Natural killer cell (primary cell): Measurements from ENCODE around the gene VARS2. TPM values are rescaled to one million over a fixed set of nuclear protein-coding genes. Genes with fewer than 3 reads are reported as not detected.

ENCODE experiments used
- ATAC-seq, 3 donors: fragments of 150-1000 bp in 2 of 3; fragments of 200-7000 bp in 1 of 3; cut with Tn5 transposase; 1 replicate in 1 of 3; 2 replicates in 2 of 3; pipeline ENCODE4 v1.10.0; 2021; ENCODE audit warnings: mild to moderate bottlenecking in 2 of 3, moderate library complexity in 2 of 3
- DNase-seq, 2 donors: peaks; one replicate each; pipeline versions ENCODE4 v3.0.0 to v3.0.0-alpha.2; 2013 to 2021; ENCODE audit warnings: mixed read lengths in 1 of 2
- H3K27ac ChIP-seq: one replicate; pipeline ENCODE4 v1.5.1; 2013; ENCODE audit warnings: mild to moderate bottlenecking, low read length
- H3K27me3 ChIP-seq: one replicate; pipeline ENCODE4 v1.6.1; 2013; ENCODE audit warnings: low read length; ENCODE audit not compliant: control insufficient read depth, insufficient read depth
- H3K36me3 ChIP-seq: one replicate; pipeline ENCODE4 v1.6.1; 2013; ENCODE audit warnings: low read length; ENCODE audit not compliant: control insufficient read depth, insufficient read depth
- H3K4me1 ChIP-seq: one replicate; pipeline ENCODE4 v1.6.1; 2013; ENCODE audit warnings: low read length; ENCODE audit not compliant: control insufficient read depth, insufficient read depth
- H3K4me3 ChIP-seq: one replicate; pipeline ENCODE4 v1.5.1; 2013; ENCODE audit warnings: low read length
- H3K9me3 ChIP-seq: one replicate; pipeline ENCODE4 v1.6.1; 2013; ENCODE audit warnings: low read length; ENCODE audit not compliant: control insufficient read depth, insufficient read depth
- H3K27ac Mint-ChIP-seq, 2 donors: one replicate each; pipeline ENCODE4 v1.8.0; 2022; ENCODE audit warnings: mild to moderate bottlenecking in 2 of 2, mixed read lengths in 2 of 2, moderate library complexity in 1 of 2
- H3K27me3 Mint-ChIP-seq, 2 donors: one replicate each; pipeline ENCODE4 v1.8.0; 2022; ENCODE audit warnings: low read depth in 2 of 2, mixed read lengths in 2 of 2
- H3K36me3 Mint-ChIP-seq: one replicate; pipeline ENCODE4 v1.8.0; 2022; ENCODE audit warnings: mixed read lengths
- H3K4me1 Mint-ChIP-seq, 2 donors: one replicate each; pipeline ENCODE4 v1.8.0; 2022; ENCODE audit warnings: mixed read lengths in 2 of 2
- H3K4me3 Mint-ChIP-seq: one replicate; pipeline ENCODE4 v1.8.0; 2022; ENCODE audit warnings: mild to moderate bottlenecking, moderate library complexity, mixed read lengths
- H3K9me3 Mint-ChIP-seq, 2 donors: one replicate each; pipeline ENCODE4 v1.8.0; 2022; ENCODE audit warnings: mixed read lengths in 2 of 2
- WGBS: methylation state at CpG from one replicate; pipeline ENCODE4 v1.1.7; 2013; ENCODE audit warnings: missing lambda C conversion rate; ENCODE audit not compliant: insufficient coverage; 5-methylcytosine and 5-hydroxymethylcytosine counted together
- intact Hi-C: fragments of 100-400 bp; cut with micrococcal nuclease; formaldehyde crosslinking; loops from one replicate; pipeline ENCODE4 v1.14.2; 2022
- total RNA-seq, 4 donors: library from RNA; stranded (reverse); fragments of 120-200 nt in 1 of 4; gene quantifications; one replicate each; pipeline versions ENCODE4 v1.2.3 to v1.2.4, GENCODE V29; 2013 to 2022
- TF ChIP-seq, protein P1 (sequence below): fragments of 200-600 bp; IDR thresholded peaks from one replicate; pipeline ENCODE4 v1.8.0; 2022; ENCODE audit warnings: antibody characterized with exemption

VARS2 gene
- total RNA-seq, 3 donors from 2014 or later (not counting 1 experiment from before 2014, with no cell fraction given): 16.9 to 36.7 (median 24.5) TPM

DNA sequence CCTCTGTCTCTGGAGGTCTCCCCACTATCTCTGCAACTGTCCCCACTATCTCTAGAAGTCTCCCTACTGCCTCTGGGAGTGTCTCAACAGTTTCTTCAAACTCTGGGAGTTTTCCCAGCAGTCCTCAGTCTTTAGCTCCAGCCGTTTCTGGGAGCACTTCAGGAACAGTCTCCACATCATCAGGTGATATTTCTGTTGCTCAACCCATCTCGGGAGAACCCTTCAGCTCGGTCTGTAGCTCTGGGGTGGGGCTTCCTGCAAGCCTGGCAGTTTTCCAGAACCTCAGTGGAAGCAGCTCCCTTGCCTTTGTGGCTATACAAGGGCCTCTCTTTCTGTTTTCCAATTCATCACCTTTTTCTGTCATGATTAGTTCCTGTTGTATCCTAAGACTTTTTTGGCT is 21.0 kb downstream of the VARS2 start:
- no peak overlapping the region for H3K27ac ChIP-seq

DNA sequence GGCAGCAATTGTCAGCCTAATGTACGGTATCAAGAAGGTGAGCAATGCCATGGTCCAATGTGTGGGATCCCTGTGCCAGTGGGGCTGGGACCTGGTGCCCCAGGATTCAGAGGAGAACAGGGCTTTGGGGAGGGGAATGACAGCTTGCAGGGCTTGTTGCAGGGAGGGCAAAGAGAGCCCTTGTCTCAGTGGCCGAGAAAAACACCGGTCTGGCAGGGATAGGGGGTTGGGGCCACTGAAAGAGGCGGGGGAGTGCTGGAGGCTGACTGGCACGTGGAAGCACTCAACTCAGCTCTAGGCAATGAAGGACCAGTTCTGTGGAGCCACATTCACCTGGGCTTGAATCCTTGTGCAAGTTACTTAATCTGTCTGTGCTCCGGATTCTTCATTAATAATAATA is 23.2 kb downstream of the VARS2 start:
- H3K27me3 ChIP-seq: no peaks in the 10 kb centered on the region
- H3K9me3 ChIP-seq: no peaks in the 10 kb centered on the region
- H3K4me1 ChIP-seq: no peaks in the 10 kb centered on the region
- TF ChIP-seq, protein P1, sequence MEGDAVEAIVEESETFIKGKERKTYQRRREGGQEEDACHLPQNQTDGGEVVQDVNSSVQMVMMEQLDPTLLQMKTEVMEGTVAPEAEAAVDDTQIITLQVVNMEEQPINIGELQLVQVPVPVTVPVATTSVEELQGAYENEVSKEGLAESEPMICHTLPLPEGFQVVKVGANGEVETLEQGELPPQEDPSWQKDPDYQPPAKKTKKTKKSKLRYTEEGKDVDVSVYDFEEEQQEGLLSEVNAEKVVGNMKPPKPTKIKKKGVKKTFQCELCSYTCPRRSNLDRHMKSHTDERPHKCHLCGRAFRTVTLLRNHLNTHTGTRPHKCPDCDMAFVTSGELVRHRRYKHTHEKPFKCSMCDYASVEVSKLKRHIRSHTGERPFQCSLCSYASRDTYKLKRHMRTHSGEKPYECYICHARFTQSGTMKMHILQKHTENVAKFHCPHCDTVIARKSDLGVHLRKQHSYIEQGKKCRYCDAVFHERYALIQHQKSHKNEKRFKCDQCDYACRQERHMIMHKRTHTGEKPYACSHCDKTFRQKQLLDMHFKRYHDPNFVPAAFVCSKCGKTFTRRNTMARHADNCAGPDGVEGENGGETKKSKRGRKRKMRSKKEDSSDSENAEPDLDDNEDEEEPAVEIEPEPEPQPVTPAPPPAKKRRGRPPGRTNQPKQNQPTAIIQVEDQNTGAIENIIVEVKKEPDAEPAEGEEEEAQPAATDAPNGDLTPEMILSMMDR: no peak
- 80% methylated on average over 5 of the region's 6 CpGs for WGBS
- DNase-seq (no peak), ATAC-seq (no peak)
- H3K4me3 Mint-ChIP-seq: no peak overlapping the region
- H3K27ac Mint-ChIP-seq: no peak overlapping the region
- H3K36me3 ChIP-seq: no peaks in the 10 kb centered on the region
- intact Hi-C loops: no loop called here
- peaks cover 26 to 42% of the 10 kb centered on the region in 2 donors for H3K27me3 Mint-ChIP-seq
- no peaks in the 10 kb centered on the region for H3K36me3 Mint-ChIP-seq
- no peaks in the 10 kb centered on the region for H3K9me3 Mint-ChIP-seq
- H3K4me3 ChIP-seq: no peak overlapping the region
- H3K4me1 Mint-ChIP-seq: no peaks in the 10 kb centered on the region
- no peak overlapping the region for H3K27ac ChIP-seq

More for the DNA sequence above, 21.0 kb downstream of the VARS2 start:
- intact Hi-C loops: no loop called here
- ATAC-seq: no peak
- TF ChIP-seq, protein P1: no peak
- Mint-ChIP-seq H3K4me1 (no peaks in the 10 kb centered on the region), H3K9me3 (no peaks in the 10 kb centered on the region), H3K27me3 (peaks cover 17 to 19% of the 10 kb centered on the region in 2 donors), H3K27ac (no peak overlapping the region), H3K4me3 (no peak overlapping the region), H3K36me3 (no peaks in the 10 kb centered on the region)
- H3K27me3 ChIP-seq: no peaks in the 10 kb centered on the region
- no peak overlapping the region for H3K4me3 ChIP-seq
- H3K4me1 ChIP-seq: no peaks in the 10 kb centered on the region
- no peaks in the 10 kb centered on the region for H3K36me3 ChIP-seq
- no peak for DNase-seq
- WGBS: 17% methylated on average over 3 of the region's 3 CpGs
- no peaks in the 10 kb centered on the region for H3K9me3 ChIP-seq

DNA sequence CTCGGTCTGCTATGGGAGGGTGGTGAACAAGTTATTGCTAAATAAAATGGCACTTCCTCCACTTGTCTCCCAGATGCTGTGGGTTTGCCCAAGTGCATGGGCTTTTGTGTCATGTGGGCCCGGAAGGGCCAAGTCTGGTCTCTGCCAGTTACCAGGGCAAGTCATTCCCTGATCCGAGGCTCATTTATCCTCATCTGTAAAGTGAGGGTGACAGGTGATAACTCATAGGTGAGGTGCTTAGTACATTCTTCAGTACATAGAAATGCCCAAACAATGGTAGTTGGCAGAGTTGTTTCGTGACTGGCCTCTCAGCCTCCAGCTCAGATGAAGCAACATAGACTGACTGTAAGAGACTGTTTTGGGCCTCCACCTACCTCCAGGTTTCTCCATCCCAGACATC is 24.7 kb downstream of the VARS2 start:
- Histone ChIP-seq H3K4me3 (no peak overlapping the region), H3K4me1 (no peaks in the 10 kb centered on the region), H3K27me3 (peaks cover 5% of the 10 kb centered on the region), H3K36me3 (no peaks in the 10 kb centered on the region), H3K27ac (no peak overlapping the region), H3K9me3 (no peaks in the 10 kb centered on the region)
- Mint-ChIP-seq H3K36me3 (no peaks in the 10 kb centered on the region), H3K4me3 (no peak overlapping the region), H3K9me3 (no peaks in the 10 kb centered on the region), H3K4me1 (no peaks in the 10 kb centered on the region), H3K27me3 (peaks cover 32 to 55% of the 10 kb centered on the region in 2 donors), H3K27ac (no peak overlapping the region)
- TF ChIP-seq, protein P1: no peak
- intact Hi-C loops: no loop called here
- DNase-seq (no peak), ATAC-seq (no peak)
- WGBS: 62% methylated on average over 3 of the region's 4 CpGs

DNA sequence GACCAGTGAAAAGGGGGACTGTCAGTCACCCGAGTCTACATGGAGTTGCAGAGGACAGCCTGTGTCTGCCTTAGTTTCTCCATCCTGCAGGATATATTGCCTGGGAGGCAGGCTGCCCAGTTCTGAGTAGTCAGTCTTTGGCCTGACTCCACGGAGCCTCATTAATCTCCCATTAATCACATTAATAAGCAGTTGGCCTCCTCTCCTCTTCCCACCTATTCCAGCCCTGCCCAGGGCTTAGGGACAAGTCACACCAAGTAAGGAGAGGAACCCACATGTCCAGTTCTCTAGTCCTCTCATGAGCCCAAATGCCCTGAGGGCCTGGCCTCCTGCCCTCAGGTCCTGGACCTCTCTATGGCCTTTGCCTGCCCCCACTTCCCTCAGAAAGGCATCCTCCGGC is 25.4 kb downstream of the VARS2 start:
- TF ChIP-seq, protein P1: no peak
- no peaks in the 10 kb centered on the region for H3K36me3 ChIP-seq
- intact Hi-C loops: no loop called here
- ATAC-seq (no peak), DNase-seq (no peak)
- no peaks in the 10 kb centered on the region for H3K4me1 Mint-ChIP-seq
- no peak overlapping the region for H3K4me3 Mint-ChIP-seq
- H3K27ac ChIP-seq: no peak overlapping the region
- H3K27me3 Mint-ChIP-seq: peaks cover 35 to 62% of the 10 kb centered on the region in 2 donors
- H3K4me3 ChIP-seq: no peak overlapping the region
- H3K36me3 Mint-ChIP-seq: no peaks in the 10 kb centered on the region
- no peaks in the 10 kb centered on the region for H3K4me1 ChIP-seq
- no peaks in the 10 kb centered on the region for H3K9me3 ChIP-seq
- no peak overlapping the region for H3K27ac Mint-ChIP-seq
- no peaks in the 10 kb centered on the region for H3K9me3 Mint-ChIP-seq
- peaks cover 5% of the 10 kb centered on the region for H3K27me3 ChIP-seq
- WGBS: 71% methylated on average over 3 of the region's 3 CpGs
